ENCODE results near the gene CDH8.

The CDH8 gene

DNA sequence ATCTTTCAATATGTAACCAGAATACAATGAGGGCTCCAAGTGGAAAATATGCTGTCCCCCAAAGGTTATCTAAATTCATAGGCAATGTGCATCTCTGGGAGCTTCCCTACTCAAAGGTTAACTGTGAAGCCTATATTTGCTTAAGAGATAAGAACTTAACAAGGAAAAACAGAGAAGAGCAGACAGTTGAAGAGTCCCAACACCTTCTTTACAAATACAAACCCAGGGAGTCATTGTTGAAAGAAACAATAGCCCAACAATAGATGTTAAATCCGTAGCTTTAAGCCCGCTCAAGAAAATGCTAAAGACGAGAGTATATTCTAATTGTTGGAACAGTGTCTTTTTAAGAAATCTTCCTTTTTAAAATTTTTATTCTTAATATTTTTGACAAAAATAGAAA lies 87.8 kb downstream of the CDH8 start:
- TF ChIP-seq, protein P1, sequence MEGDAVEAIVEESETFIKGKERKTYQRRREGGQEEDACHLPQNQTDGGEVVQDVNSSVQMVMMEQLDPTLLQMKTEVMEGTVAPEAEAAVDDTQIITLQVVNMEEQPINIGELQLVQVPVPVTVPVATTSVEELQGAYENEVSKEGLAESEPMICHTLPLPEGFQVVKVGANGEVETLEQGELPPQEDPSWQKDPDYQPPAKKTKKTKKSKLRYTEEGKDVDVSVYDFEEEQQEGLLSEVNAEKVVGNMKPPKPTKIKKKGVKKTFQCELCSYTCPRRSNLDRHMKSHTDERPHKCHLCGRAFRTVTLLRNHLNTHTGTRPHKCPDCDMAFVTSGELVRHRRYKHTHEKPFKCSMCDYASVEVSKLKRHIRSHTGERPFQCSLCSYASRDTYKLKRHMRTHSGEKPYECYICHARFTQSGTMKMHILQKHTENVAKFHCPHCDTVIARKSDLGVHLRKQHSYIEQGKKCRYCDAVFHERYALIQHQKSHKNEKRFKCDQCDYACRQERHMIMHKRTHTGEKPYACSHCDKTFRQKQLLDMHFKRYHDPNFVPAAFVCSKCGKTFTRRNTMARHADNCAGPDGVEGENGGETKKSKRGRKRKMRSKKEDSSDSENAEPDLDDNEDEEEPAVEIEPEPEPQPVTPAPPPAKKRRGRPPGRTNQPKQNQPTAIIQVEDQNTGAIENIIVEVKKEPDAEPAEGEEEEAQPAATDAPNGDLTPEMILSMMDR (conservative IDR thresholded peaks at IDR 0.05; ENCODE audit: low read depth, low read length): no peak
- no peaks in the 10 kb centered on the region for H3K27me3 ChIP-seq (ENCODE audit: insufficient read depth, low read depth)
- H2AFZ ChIP-seq (ENCODE audit: low read depth): no peak overlapping the region
- H3K9ac ChIP-seq: no peak overlapping the region
- H3K27ac ChIP-seq: no peak overlapping the region
- no peak overlapping the region for H3K4me2 ChIP-seq
- H3K36me3 ChIP-seq (ENCODE audit: insufficient read depth): no peaks in the 10 kb centered on the region
- H3K79me2 ChIP-seq (ENCODE audit: insufficient read depth, low read depth): no peaks in the 10 kb centered on the region
- no peaks in the 10 kb centered on the region for H4K20me1 ChIP-seq (ENCODE audit: insufficient read depth)
- H3K4me3 ChIP-seq (IDR thresholded peaks at IDR 0.05; ENCODE audit: insufficient read depth, low read depth, low read length): no peak overlapping the region
- H3K4me1 ChIP-seq (ENCODE audit: low read depth, poor library complexity, severe bottlenecking): no peaks in the 10 kb centered on the region

DNA sequence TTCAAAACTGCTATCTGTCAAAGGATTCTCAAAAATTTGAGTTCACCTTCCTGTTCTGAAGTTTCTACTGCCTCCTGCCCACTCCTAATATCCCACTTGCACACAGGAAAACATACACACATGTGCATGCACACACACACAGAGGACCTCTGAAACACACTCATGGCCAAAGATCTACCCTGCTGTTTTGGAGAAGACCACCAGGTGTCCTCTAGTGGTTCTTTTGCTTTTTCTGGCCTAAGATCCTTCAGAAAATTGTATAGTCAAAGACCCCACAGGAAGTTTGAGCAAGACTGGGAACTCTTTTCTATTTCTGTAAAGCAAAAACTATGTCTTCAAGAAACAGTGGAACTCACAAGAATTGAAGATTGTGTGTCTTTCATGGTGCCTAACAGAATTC lies 90.2 kb downstream of the CDH8 start:
- Histone ChIP-seq H3K4me3 (IDR thresholded peaks at IDR 0.05; ENCODE audit: insufficient read depth, low read depth, low read length) (no peak overlapping the region), H3K36me3 (ENCODE audit: insufficient read depth) (no peaks in the 10 kb centered on the region), H3K4me2 (no peak overlapping the region), H2AFZ (ENCODE audit: low read depth) (no peak overlapping the region), H3K27ac (no peak overlapping the region), H3K27me3 (ENCODE audit: insufficient read depth, low read depth) (no peaks in the 10 kb centered on the region), H3K79me2 (ENCODE audit: insufficient read depth, low read depth) (no peaks in the 10 kb centered on the region), H4K20me1 (ENCODE audit: insufficient read depth) (no peaks in the 10 kb centered on the region), H3K9ac (no peak overlapping the region), H3K4me1 (ENCODE audit: low read depth, poor library complexity, severe bottlenecking) (no peaks in the 10 kb centered on the region)
- TF ChIP-seq, protein P1 (conservative IDR thresholded peaks at IDR 0.05; ENCODE audit: low read depth, low read length): no peak

DNA sequence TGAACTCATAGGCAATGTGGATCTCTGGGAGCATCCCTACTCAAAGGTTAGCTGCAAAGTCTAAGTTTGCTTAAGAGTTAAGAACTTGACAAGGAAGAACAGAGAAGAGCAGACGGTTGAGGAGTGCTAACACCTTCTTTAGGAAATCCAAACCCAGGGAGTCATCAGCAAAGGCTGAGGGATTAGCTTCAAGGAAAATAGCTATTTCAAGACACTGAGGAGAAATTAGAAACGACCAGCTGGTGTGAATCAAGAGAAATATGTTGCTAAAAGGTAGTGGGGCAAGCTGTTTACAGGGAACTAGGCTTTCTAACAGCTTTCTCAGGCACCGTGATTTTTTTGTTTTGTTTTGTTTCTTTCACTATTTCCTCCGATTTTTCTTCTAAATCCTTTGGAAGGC lies 90.7 kb downstream of the CDH8 start:
- Histone ChIP-seq H3K79me2 (ENCODE audit: insufficient read depth, low read depth) (no peaks in the 10 kb centered on the region), H3K4me3 (IDR thresholded peaks at IDR 0.05; ENCODE audit: insufficient read depth, low read depth, low read length) (no peak overlapping the region), H3K9ac (no peak overlapping the region), H3K27ac (no peak overlapping the region), H3K27me3 (ENCODE audit: insufficient read depth, low read depth) (no peaks in the 10 kb centered on the region), H3K4me2 (no peak overlapping the region), H3K4me1 (ENCODE audit: low read depth, poor library complexity, severe bottlenecking) (no peaks in the 10 kb centered on the region), H3K36me3 (ENCODE audit: insufficient read depth) (no peaks in the 10 kb centered on the region), H4K20me1 (ENCODE audit: insufficient read depth) (no peaks in the 10 kb centered on the region), H2AFZ (ENCODE audit: low read depth) (no peak overlapping the region)
- TF ChIP-seq, protein P1 (conservative IDR thresholded peaks at IDR 0.05; ENCODE audit: low read depth, low read length): no peak

DNA sequence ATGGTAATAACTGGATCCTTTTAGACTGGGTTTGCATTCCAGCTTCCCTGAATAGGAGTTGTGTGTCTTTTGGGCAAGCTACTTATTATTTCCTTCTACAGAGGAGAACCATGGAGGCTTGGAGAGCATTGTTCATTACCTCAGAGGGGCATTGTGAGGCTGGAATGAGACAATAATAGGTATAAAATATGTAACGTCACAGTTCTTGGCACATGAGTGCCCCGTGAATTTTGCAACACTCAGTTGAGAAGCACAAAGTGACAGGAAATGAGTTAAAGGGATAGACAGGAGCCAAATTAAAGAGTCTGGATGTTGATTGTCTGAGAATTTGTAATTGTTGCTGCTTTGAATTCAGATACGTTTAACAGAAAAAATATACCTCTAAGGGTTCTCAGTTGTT lies 92.2 kb downstream of the CDH8 start:
- Histone ChIP-seq H3K4me1 (ENCODE audit: low read depth, poor library complexity, severe bottlenecking) (no peaks in the 10 kb centered on the region), H3K4me2 (no peak overlapping the region), H2AFZ (ENCODE audit: low read depth) (no peak overlapping the region), H3K36me3 (ENCODE audit: insufficient read depth) (no peaks in the 10 kb centered on the region), H3K27ac (no peak overlapping the region), H3K4me3 (IDR thresholded peaks at IDR 0.05; ENCODE audit: insufficient read depth, low read depth, low read length) (no peak overlapping the region), H3K9ac (no peak overlapping the region), H3K27me3 (ENCODE audit: insufficient read depth, low read depth) (no peaks in the 10 kb centered on the region), H4K20me1 (ENCODE audit: insufficient read depth) (no peaks in the 10 kb centered on the region), H3K79me2 (ENCODE audit: insufficient read depth, low read depth) (no peaks in the 10 kb centered on the region)
- TF ChIP-seq, protein P1 (conservative IDR thresholded peaks at IDR 0.05; ENCODE audit: low read depth, low read length): no peak

DNA sequence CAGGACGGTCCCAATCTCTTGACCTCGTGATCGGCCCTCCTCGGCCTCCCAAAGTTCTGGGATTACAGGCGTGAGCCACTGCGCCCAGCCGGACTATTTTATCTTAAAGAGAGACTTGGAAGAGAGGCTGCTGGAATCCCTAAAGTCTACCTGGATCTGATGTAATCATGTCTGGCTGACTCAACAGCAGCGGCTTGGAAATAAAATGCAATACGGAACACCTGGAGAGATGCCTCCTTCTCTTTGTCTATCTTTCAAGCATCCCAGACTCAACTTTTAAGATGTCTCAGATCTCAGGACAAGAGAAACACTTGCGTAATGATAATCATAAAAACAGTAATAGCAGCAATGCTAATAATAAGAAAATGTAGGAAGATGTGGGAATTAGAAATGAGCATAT lies 95.6 kb downstream of the CDH8 start:
- H3K4me2 ChIP-seq: no peak overlapping the region
- no peak overlapping the region for H3K9ac ChIP-seq
- TF ChIP-seq, protein P1 (conservative IDR thresholded peaks at IDR 0.05; ENCODE audit: low read depth, low read length): no peak
- H3K36me3 ChIP-seq (ENCODE audit: insufficient read depth): no peaks in the 10 kb centered on the region
- H3K27ac ChIP-seq: no peak overlapping the region
- no peaks in the 10 kb centered on the region for H4K20me1 ChIP-seq (ENCODE audit: insufficient read depth)
- no peaks in the 10 kb centered on the region for H3K79me2 ChIP-seq (ENCODE audit: insufficient read depth, low read depth)
- H3K4me1 ChIP-seq (ENCODE audit: low read depth, poor library complexity, severe bottlenecking): no peaks in the 10 kb centered on the region
- H3K27me3 ChIP-seq (ENCODE audit: insufficient read depth, low read depth): no peaks in the 10 kb centered on the region
- H3K4me3 ChIP-seq (IDR thresholded peaks at IDR 0.05; ENCODE audit: insufficient read depth, low read depth, low read length): no peak overlapping the region
- no peak overlapping the region for H2AFZ ChIP-seq (ENCODE audit: low read depth)
